Neuronal stem cell (in vitro differentiated cells): Measurements from ENCODE around the gene SBNO2. TPM values are rescaled to one million over a fixed set of nuclear protein-coding genes. Genes with fewer than 3 reads are reported as not detected.

Experiments used
- DNase-seq: peaks from one replicate; pipeline ENCODE4 v3.0.0-alpha.2; 2013; ENCODE audit warnings: low spot score
- H2AFZ ChIP-seq: one replicate; pipeline ENCODE4 v1.6.1; 2013; ENCODE audit warnings: mild to moderate bottlenecking, low read length, inconsistent platforms
- H2AK5ac ChIP-seq: 2 replicates; pipeline ENCODE4 v1.6.1; 2013; ENCODE audit warnings: low read depth, mild to moderate bottlenecking, inconsistent platforms, low read length, moderate library complexity, mixed read lengths
- H2BK120ac ChIP-seq: 2 replicates; pipeline ENCODE4 v1.6.1; 2013; ENCODE audit warnings: low read depth, mild to moderate bottlenecking, inconsistent platforms, low read length, moderate library complexity, mixed read lengths
- H2BK12ac ChIP-seq: one replicate; pipeline ENCODE4 v1.6.1; 2013; ENCODE audit warnings: low read length, inconsistent platforms
- H2BK15ac ChIP-seq: 2 replicates; pipeline ENCODE4 v1.6.1; 2013; ENCODE audit warnings: mild to moderate bottlenecking, low read length, inconsistent platforms, mixed read lengths
- H2BK5ac ChIP-seq: one replicate; pipeline ENCODE4 v1.6.1; 2013; ENCODE audit warnings: inconsistent platforms, mild to moderate bottlenecking, low read length, moderate library complexity
- H3K14ac ChIP-seq: one replicate; pipeline ENCODE4 v1.6.1; 2013; ENCODE audit warnings: low read length, inconsistent platforms
- H3K18ac ChIP-seq: 2 replicates; pipeline ENCODE4 v1.6.1; 2013; ENCODE audit warnings: low read length, inconsistent platforms
- H3K23ac ChIP-seq: 2 replicates; pipeline ENCODE4 v1.6.1; 2013; ENCODE audit warnings: low read depth, mild to moderate bottlenecking, mixed read lengths, low read length, inconsistent platforms; ENCODE audit not compliant: poor library complexity
- H3K27ac ChIP-seq: replicated peaks from 3 replicates; pipeline ENCODE4 v1.5.1; 2013; ENCODE audit warnings: low read length, inconsistent platforms
- H3K27me3 ChIP-seq, 3 experiments: 2 replicates each; pipeline ENCODE4 v1.6.1; 2013; ENCODE audit warnings: low read length in 3 of 3, mild to moderate bottlenecking in 2 of 3, inconsistent platforms in 1 of 3, low read depth in 1 of 3, mixed read lengths in 1 of 3, moderate library complexity in 1 of 3; ENCODE audit not compliant: control insufficient read depth in 3 of 3, insufficient read depth in 3 of 3
- H3K36me3 ChIP-seq, 2 donors: replicated peaks in 1 of 2; 2 replicates each; pipeline ENCODE4 v1.6.1; 2013; ENCODE audit warnings: low read length in 2 of 2; ENCODE audit not compliant: control insufficient read depth in 2 of 2, insufficient read depth in 2 of 2
- H3K4ac ChIP-seq: 2 replicates; pipeline ENCODE4 v1.6.1; 2013; ENCODE audit warnings: inconsistent platforms, mild to moderate bottlenecking, low read length, moderate library complexity
- H3K4me1 ChIP-seq, 2 donors: 1 replicate in 1 of 2; 2 replicates in 1 of 2; pipeline ENCODE4 v1.6.1; 2013; ENCODE audit warnings: low read length in 2 of 2, low read depth in 1 of 2; ENCODE audit not compliant: control insufficient read depth in 2 of 2, insufficient read depth in 1 of 2
- H3K4me2 ChIP-seq: one replicate; pipeline ENCODE4 v1.6.1; 2013; ENCODE audit warnings: mild to moderate bottlenecking, low read length, inconsistent platforms; ENCODE audit not compliant: insufficient read depth, poor library complexity, severe bottlenecking
- H3K4me3 ChIP-seq, 2 donors: 2 replicates each; pipeline ENCODE4 v1.5.1; 2013; ENCODE audit warnings: low read length in 2 of 2, mild to moderate bottlenecking in 2 of 2, inconsistent platforms in 1 of 2, moderate library complexity in 1 of 2
- H3K79me1 ChIP-seq: one replicate; pipeline ENCODE4 v1.6.1; 2013; ENCODE audit warnings: low read depth, mild to moderate bottlenecking, inconsistent platforms, low read length, moderate library complexity
- H3K9ac ChIP-seq: one replicate; pipeline ENCODE4 v1.6.1; 2013; ENCODE audit warnings: mild to moderate bottlenecking, low read depth, low read length, inconsistent platforms; ENCODE audit not compliant: poor library complexity
- H3K9me3 ChIP-seq, 2 donors: replicated peaks in 1 of 2; 2 replicates each; pipeline versions ENCODE3 to v1.6.1; 2013; ENCODE audit warnings: low read length in 2 of 2, mild to moderate bottlenecking in 2 of 2, inconsistent platforms in 1 of 2, low read depth in 1 of 2, mixed read lengths in 1 of 2, moderate library complexity in 1 of 2; ENCODE audit not compliant: control insufficient read depth in 2 of 2, insufficient read depth in 1 of 2
- H4K8ac ChIP-seq: one replicate; pipeline ENCODE4 v1.6.1; 2013; ENCODE audit warnings: low read depth, mild to moderate bottlenecking, inconsistent platforms, low read length, moderate library complexity
- H4K91ac ChIP-seq: one replicate; pipeline ENCODE4 v1.6.1; 2013; ENCODE audit warnings: low read length, low read depth, mild to moderate bottlenecking, inconsistent platforms; ENCODE audit not compliant: poor library complexity
- WGBS, 2 donors: extraction: QIAGEN DNeasy Blood & Tissue Kit; methylation state at CpG; one replicate each; pipeline ENCODE4 v1.1.7; 2013; ENCODE audit warnings: missing lambda C conversion rate in 2 of 2, mixed read lengths in 1 of 2; ENCODE audit not compliant: insufficient read length in 2 of 2, insufficient replicate concordance in 1 of 2; ENCODE audit errors: extremely low coverage in 2 of 2; 5-methylcytosine and 5-hydroxymethylcytosine counted together
- polyA plus RNA-seq, 2 experiments: library from polyadenylated mRNA; stranded (reverse); fragments of 200-250 nt; gene quantifications; one replicate each; pipeline ENCODE4 v1.2.3, GENCODE V29; 2013

Gene SBNO2, protein sequence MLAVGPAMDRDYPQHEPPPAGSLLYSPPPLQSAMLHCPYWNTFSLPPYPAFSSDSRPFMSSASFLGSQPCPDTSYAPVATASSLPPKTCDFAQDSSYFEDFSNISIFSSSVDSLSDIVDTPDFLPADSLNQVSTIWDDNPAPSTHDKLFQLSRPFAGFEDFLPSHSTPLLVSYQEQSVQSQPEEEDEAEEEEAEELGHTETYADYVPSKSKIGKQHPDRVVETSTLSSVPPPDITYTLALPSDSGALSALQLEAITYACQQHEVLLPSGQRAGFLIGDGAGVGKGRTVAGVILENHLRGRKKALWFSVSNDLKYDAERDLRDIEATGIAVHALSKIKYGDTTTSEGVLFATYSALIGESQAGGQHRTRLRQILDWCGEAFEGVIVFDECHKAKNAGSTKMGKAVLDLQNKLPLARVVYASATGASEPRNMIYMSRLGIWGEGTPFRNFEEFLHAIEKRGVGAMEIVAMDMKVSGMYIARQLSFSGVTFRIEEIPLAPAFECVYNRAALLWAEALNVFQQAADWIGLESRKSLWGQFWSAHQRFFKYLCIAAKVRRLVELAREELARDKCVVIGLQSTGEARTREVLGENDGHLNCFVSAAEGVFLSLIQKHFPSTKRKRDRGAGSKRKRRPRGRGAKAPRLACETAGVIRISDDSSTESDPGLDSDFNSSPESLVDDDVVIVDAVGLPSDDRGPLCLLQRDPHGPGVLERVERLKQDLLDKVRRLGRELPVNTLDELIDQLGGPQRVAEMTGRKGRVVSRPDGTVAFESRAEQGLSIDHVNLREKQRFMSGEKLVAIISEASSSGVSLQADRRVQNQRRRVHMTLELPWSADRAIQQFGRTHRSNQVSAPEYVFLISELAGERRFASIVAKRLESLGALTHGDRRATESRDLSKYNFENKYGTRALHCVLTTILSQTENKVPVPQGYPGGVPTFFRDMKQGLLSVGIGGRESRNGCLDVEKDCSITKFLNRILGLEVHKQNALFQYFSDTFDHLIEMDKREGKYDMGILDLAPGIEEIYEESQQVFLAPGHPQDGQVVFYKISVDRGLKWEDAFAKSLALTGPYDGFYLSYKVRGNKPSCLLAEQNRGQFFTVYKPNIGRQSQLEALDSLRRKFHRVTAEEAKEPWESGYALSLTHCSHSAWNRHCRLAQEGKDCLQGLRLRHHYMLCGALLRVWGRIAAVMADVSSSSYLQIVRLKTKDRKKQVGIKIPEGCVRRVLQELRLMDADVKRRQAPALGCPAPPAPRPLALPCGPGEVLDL (N-terminal part only)
- polyA plus RNA-seq (2013, experiment 1 of 2) = 13.3 TPM
- 13.9 TPM for polyA plus RNA-seq (2013, experiment 2 of 2)

DNA sequence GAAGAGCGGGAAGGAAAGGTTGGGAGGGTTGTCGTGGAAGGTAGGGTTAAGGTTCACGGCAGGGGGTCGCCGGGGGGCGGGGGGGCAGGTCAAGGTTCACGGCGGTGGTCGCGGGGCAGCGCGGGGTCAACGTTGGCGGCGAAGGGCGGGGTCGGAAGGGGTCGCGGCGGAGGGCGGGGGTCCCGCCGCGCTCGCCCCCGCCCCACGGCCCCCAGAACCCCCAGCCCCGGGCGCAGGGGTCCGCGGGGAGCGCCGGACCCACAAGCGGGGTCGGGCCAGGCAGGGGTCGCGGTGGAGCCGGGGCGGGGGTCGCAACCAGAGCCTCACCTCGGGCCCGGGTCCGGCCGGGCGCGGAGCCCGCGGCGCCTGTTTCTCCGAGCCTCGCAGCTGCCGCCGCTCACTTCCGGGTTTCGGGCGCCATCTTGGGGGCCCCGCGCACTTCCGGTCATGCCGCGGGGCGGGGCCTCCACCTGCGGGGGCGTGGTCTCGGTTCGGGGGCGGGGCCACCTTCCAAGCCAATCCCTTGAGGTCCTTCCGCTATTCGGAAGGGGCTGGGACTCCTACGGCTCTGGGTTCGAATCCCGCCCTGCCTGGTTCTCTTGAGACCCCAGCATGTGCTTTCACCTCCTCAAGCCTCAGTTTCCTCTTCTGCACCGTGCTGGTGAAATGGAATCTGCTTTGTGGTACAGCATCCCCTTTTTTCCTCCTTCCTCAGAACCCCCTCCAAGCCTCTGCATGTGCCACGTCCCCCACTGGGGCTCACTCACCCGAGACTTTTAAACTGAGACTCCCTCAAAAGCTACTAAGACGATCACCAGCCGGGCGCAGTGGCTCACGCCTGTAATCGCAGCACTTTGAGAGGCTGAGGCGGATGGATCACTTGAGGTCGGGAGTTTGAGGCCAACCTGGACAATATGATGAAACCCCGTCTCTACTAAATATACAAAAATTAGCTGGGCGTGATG, at the start of gene SBNO2:
SBNO2 (minus strand) TSS at position 424 of the 965 bp plus-strand sequence. CDS start 19,992 bp downstream, outside the sequence.
- peak within 1 kb of the TSS; percentile 84 for H2BK12ac ChIP-seq
- peak within 1 kb of the TSS; percentile 88 for H3K9ac ChIP-seq
- H3K27me3 ChIP-seq = no peaks in the 10 kb centered on the region
- peak within 1 kb of the TSS; percentile 53 for H3K4ac ChIP-seq
- H2AFZ ChIP-seq = peak within 1 kb of the TSS; percentile 75
- H3K14ac ChIP-seq = peak within 1 kb of the TSS; percentile 56
- peak; percentile 85 for DNase-seq
- peak within 1 kb of the TSS; percentile 96 for H2AK5ac ChIP-seq
- WGBS, 2 donors = no CpG with 5 or more reads among the region's 84 CpGs
- H2BK15ac ChIP-seq = peak within 1 kb of the TSS; percentile 95
- H3K4me2 ChIP-seq = peak within 1 kb of the TSS; percentile 91
- H3K79me1 ChIP-seq = peaks cover 22% of the 10 kb centered on the region
- peak within 1 kb of the TSS; percentile 39 for H2BK5ac ChIP-seq
- H3K18ac ChIP-seq = peak within 1 kb of the TSS; percentile 91
- peak within 1 kb of the TSS; percentile 43 for H4K8ac ChIP-seq
- no peak within 1 kb of the TSS for H3K27ac ChIP-seq
- H4K91ac ChIP-seq = no peak within 1 kb of the TSS
- peaks cover under 1 to 5% of the 10 kb centered on the region in 2 donors for H3K36me3 ChIP-seq
- peaks cover 15 to 19% of the 10 kb centered on the region in 2 donors for H3K4me1 ChIP-seq
- peak within 1 kb of the TSS; percentile 82 to 90 for H3K4me3 ChIP-seq
- H2BK120ac ChIP-seq = no peak within 1 kb of the TSS
- peaks cover 0 to 3% of the 10 kb centered on the region in 2 donors for H3K9me3 ChIP-seq
- H3K23ac ChIP-seq = peak within 1 kb of the TSS; percentile 96

DNA sequence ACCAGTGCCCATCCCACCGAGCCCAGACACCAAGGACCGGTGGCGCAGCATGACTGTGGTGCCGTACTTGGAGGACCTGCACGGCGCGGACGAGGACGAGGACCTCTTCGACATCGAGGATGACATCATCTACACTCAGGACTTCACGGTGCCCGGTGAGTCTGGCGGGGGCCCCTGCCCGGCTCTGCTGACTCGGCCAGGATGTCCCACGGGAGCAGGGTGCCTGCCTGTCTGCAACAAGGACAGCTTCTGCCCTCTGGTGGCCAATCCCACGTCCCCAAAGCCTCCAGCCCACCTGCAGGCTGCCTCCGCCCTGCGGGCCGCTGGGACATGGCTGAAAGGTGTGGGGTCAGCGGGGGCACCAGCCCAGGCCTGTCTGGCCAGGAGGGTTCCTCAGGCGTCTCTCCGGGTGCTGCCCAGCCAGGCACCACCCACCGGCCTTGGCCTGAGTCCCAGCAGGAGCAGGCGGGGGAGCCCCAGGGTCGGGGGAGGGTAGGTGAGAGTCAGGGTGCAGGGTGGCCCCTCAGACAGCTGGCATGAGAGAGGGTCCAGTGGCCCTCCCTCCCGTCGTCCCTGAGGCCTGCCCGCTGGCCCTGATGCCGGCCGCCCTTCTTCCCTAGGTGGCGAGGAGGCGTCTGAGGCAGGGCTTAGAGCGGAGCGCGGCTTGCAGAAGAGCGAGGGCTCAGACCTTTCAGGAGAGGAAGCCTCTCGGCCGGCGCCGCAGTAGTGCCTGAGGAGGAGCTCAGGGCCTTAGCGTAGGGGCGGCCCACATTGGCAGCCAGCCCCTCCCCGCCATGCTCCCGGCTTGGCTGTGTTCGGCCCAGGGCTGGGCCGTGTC, 49.2 kb upstream of the SBNO2 start:
- no peaks in the 10 kb centered on the region for H3K27me3 ChIP-seq
- H2BK120ac ChIP-seq = no peak overlapping the region
- H4K8ac ChIP-seq = peak overlapping the region; percentile 23
- H3K4me3 ChIP-seq = no peak overlapping the region
- peak overlapping the region; percentile 13 for H3K18ac ChIP-seq
- H3K14ac ChIP-seq = no peak overlapping the region
- no CpG with 5 or more reads among the region's 48 CpGs for WGBS, 2 donors
- peaks cover 16 to 79% of the 10 kb centered on the region in 2 donors for H3K36me3 ChIP-seq
- H3K4ac ChIP-seq = no peak overlapping the region
- peaks cover 32% of the 10 kb centered on the region for H3K79me1 ChIP-seq
- H3K9ac ChIP-seq = peak overlapping the region; percentile 50
- H2AK5ac ChIP-seq = peak overlapping the region; percentile 63
- H3K23ac ChIP-seq = peak overlapping the region; percentile 89
- H2BK15ac ChIP-seq = no peak overlapping the region
- H2AFZ ChIP-seq = no peak overlapping the region
- H2BK12ac ChIP-seq = peak overlapping the region; percentile 22
- no peak overlapping the region for H3K4me2 ChIP-seq
- no peak for DNase-seq
- no peaks in the 10 kb centered on the region for H3K9me3 ChIP-seq
- H2BK5ac ChIP-seq = no peak overlapping the region
- H3K27ac ChIP-seq = no peak overlapping the region
- peaks cover 0 to under 1% of the 10 kb centered on the region in 2 donors for H3K4me1 ChIP-seq
- no peak overlapping the region for H4K91ac ChIP-seq

DNA sequence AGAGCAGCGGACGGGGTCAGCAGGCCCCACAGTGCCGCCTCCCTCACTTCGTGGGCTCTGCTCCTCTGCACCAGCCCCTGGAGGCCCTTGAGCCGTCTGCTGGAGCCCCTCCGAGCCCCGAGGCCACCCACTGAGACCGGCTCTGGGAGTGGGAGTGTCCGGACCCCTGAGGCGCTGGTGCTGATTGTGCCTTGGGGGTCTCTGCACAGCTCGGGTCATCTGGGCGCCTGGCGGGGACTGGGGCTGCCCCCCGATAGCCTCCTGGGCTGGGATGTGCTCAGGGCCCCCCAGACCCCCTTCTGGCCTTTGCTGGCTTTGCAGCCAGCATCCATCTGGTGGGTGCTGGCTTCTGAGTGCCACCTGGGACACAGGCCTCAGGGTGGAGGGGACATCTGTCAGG, 48.3 kb upstream of the SBNO2 start:
- Histone ChIP-seq H2BK5ac (peak overlapping the region; percentile 0), H3K27ac (peak overlapping the region; percentile 15), H3K18ac (peak overlapping the region; percentile 22), H4K8ac (no peak overlapping the region), H3K79me1 (peaks cover 36% of the 10 kb centered on the region), H3K27me3 (no peaks in the 10 kb centered on the region), H2BK15ac (no peak overlapping the region), H3K36me3 (peaks cover 13 to 72% of the 10 kb centered on the region in 2 donors), H3K4me3 (no peak overlapping the region), H3K9ac (no peak overlapping the region), H3K9me3 (no peaks in the 10 kb centered on the region), H3K14ac (no peak overlapping the region), H2AFZ (no peak overlapping the region), H3K4me1 (peaks cover 0 to 5% of the 10 kb centered on the region in 2 donors), H3K4ac (no peak overlapping the region), H3K4me2 (no peak overlapping the region), H2BK12ac (no peak overlapping the region), H4K91ac (no peak overlapping the region), H2BK120ac (no peak overlapping the region), H2AK5ac (no peak overlapping the region), H3K23ac (no peak overlapping the region)
- no peak for DNase-seq
- WGBS, 2 donors = no CpG with 5 or more reads among the region's 14 CpGs
